Stimulated activated CD4-positive, alpha-beta T cell treated with anti-CD3 and anti-CD28 coated beads, Interleukin-4, amount 100 ng/mL, for 4 hours (primary cell): ENCODE results near the gene DOCK1.

Experiments used
- DNase-seq, 2 experiments: peaks; one replicate each; pipeline ENCODE4 v3.0.0-alpha.2; 2020

Gene DOCK1

GRCh38 chr10:127414024-127414423, 508.8 kb downstream of the DOCK1 start:
- DNase-seq: no peak

GRCh38 chr10:127415116-127415515, 509.9 kb downstream of the DOCK1 start:
- DNase-seq: no peak

GRCh38 chr10:127415901-127416581, 510.8 kb downstream of the DOCK1 start:
- DNase-seq: no peak

GRCh38 chr10:127417031-127417430, 511.8 kb downstream of the DOCK1 start:
- DNase-seq: no peak

GRCh38 chr10:127417686-127418401, 512.6 kb downstream of the DOCK1 start:
- DNase-seq: no peak

- DNase-seq: no peak
These were observed 513.4 kb downstream of the DOCK1 start for GRCh38 chr10:127418536-127419168.

- no peak for DNase-seq
These were observed 515.0 kb downstream of the DOCK1 start for GRCh38 chr10:127420138-127420684.

- no peak for DNase-seq
These were observed 518.1 kb downstream of the DOCK1 start for GRCh38 chr10:127423218-127423915.

GRCh38 chr10:127424594-127425264, 519.5 kb downstream of the DOCK1 start:
- no peak for DNase-seq

GRCh38 chr10:127426746-127427145, 521.5 kb downstream of the DOCK1 start:
- DNase-seq: no peak

- no peak for DNase-seq
These were observed 522.7 kb downstream of the DOCK1 start for GRCh38 chr10:127427926-127428325.

GRCh38 chr10:127428385-127428980, 523.3 kb downstream of the DOCK1 start:
- DNase-seq: no peak

- DNase-seq: no peak
These were observed 524.5 kb downstream of the DOCK1 start for GRCh38 chr10:127429601-127430312.

GRCh38 chr10:127431525-127431924, 526.3 kb downstream of the DOCK1 start:
- no peak for DNase-seq

GRCh38 chr10:127434006-127434405, 528.8 kb downstream of the DOCK1 start:
- no peak for DNase-seq

- no peak for DNase-seq
These were observed 530.0 kb downstream of the DOCK1 start for GRCh38 chr10:127435246-127435645.

- no peak for DNase-seq
These were observed 535.1 kb downstream of the DOCK1 start for GRCh38 chr10:127440371-127440770.

- DNase-seq: no peak
These were observed 536.4 kb downstream of the DOCK1 start for GRCh38 chr10:127441350-127442219.

- no peak for DNase-seq
These were observed 536.9 kb downstream of the DOCK1 start for GRCh38 chr10:127442220-127442525.

- DNase-seq: no peak
These were observed 538.9 kb downstream of the DOCK1 start for GRCh38 chr10:127444155-127444554.

- DNase-seq: no peak
These were observed 542.0 kb downstream of the DOCK1 start for GRCh38 chr10:127447197-127447596.
